ENCODE data around the gene SLC15A5.

SLC15A5 gene

GRCh38 chr12:16261944-16262475 is 15.5 kb downstream of the SLC15A5 start:
- in situ Hi-C loops (cut with MboI; ENCODE audit: low sequenced_read_pairs), result no loop called here

GRCh38 chr12:16260206-16260605 is 17.3 kb downstream of the SLC15A5 start:
- in situ Hi-C loops (cut with MboI; ENCODE audit: low sequenced_read_pairs), result no loop called here

- in situ Hi-C loops (cut with MboI; ENCODE audit: low sequenced_read_pairs), result no loop called here
Measured at GRCh38 chr12:16258963-16259362, 18.5 kb downstream of the SLC15A5 start.

DNA sequence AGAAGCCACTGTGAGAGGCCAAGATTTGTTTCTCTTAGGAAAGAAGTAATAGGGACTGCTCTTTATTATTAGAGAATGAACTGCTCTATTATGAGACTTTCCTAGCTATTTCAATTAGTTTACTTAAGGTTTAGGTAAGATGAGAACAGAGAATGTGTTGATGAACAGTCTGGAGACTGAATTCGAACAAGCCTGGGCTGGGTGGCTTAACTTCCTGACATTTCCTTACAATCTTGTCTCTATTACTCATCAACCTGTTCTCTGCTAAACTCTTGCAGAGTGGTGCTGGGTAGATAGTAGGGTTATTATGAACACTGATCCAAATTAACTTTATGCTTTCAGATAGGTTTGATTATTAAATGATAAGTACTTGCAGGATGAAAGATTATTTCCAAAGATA is 31.2 kb downstream of the SLC15A5 start:
- in situ Hi-C loops (cut with MboI; ENCODE audit: low sequenced_read_pairs), result no loop called here

DNA sequence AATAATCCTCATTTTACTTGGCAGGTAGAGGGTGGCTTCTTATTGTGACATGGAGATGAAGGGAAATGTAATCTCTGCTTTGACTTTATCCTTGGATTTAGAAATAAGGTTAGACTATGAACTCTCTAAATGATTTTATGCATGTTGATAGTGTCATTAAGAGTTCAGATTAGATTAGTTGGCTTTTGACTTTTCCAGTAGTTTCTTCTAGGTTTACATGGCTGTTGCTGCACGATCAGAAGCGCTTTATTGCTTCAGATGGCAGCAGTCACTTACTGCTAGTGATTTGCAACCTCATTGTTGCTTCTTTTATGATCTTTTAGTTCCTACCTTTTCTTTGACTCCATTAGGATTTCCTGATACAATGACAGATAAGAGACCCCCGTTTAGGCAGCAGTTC is 32.3 kb downstream of the SLC15A5 start:
- in situ Hi-C loops (cut with MboI; ENCODE audit: low sequenced_read_pairs), result no loop called here

GRCh38 chr12:16243487-16244412 is 33.7 kb downstream of the SLC15A5 start:
- in situ Hi-C loops (cut with MboI; ENCODE audit: low sequenced_read_pairs), result no loop called here

GRCh38 chr12:16241346-16241745 is 36.1 kb downstream of the SLC15A5 start:
- in situ Hi-C loops (cut with MboI; ENCODE audit: low sequenced_read_pairs), result no loop called here

- in situ Hi-C loops (cut with MboI; ENCODE audit: low sequenced_read_pairs), result no loop called here
Measured at GRCh38 chr12:16238661-16239060, 38.8 kb downstream of the SLC15A5 start.

- in situ Hi-C loops (cut with MboI; ENCODE audit: low sequenced_read_pairs), result no loop called here
Measured at GRCh38 chr12:16229676-16230075, 47.8 kb downstream of the SLC15A5 start.

DNA sequence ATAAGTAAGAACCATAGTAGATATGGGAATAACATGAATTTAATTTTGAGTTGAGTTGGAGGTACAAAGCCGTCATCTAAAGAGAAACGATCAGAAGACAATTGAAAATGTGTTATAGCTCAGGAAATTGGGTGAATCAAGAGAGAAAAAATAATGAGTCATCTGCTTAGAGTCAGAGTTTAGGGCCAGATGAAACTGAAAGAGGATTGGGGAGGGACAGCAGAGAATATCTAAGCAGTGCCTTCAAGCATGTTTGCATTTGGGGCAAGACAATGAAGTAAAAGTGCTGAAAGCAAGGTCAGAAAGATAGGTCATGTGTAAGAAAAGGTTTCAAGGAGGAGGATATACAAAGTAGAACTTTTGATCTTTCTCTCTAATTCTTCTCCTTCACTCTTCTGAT is 49.4 kb downstream of the SLC15A5 start:
- in situ Hi-C loops (cut with MboI; ENCODE audit: low sequenced_read_pairs), result no loop called here

DNA sequence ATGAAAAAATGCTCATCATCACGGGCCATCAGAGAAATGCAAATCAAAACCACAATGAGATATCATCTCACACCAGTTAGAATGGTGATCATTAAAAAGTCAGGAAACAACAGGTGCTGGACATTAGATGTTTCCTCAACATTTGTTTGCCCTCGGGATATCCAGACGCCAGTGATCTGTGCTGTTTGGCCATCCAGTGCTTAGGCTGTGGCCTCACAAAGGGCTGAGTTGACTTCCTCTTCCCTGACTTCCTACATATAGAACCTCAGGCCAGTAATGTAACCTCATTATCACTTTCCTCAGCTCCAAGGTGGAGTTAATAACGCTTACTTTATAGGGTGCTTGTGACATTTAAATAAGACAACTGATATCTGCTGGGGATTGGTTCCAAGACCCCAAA is 51.8 kb downstream of the SLC15A5 start:
- in situ Hi-C loops (cut with MboI; ENCODE audit: low sequenced_read_pairs), result no loop called here

DNA sequence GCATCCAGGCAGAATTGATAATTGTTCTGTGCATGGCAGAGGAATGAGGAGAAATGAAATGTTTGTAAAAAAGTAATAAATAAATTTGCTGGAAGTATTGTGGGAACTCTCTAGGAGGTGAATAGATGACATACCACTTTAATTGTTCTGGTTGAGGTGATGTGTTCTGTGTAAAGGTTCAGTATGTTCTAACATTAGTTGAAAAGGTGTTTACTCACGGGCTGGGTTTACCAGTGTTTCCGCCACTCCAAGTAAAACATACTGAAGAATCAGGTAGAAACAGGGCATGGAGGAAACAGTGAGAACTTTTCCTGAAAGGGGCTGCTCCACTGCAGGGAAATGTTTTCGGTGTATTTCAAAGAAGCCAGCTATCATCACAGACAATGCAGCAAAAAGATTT is 53.3 kb downstream of the SLC15A5 start:
- in situ Hi-C loops (cut with MboI; ENCODE audit: low sequenced_read_pairs), result no loop called here

DNA sequence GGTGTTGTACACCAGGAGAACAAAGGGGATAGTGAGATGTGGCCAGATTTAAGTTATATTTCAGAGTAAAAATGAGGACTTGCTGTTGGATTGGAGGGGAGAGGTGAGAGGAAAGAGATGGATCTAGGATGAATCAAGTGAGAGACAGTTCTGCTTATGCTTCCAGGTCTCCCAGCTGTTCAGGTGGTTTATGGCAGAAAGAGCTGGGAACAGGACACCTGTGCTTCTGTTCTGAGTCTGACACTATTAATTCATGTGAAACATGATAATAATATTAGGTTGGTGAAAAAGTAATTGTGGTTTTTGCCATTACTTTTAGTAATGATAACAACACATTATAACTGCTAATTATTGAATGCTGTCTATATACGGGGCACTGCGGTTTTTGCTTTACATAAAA is 55.7 kb downstream of the SLC15A5 start:
- in situ Hi-C loops (cut with MboI; ENCODE audit: low sequenced_read_pairs), result no loop called here

GRCh38 chr12:16220120-16220519 is 57.4 kb downstream of the SLC15A5 start:
- in situ Hi-C loops (cut with MboI; ENCODE audit: low sequenced_read_pairs), result no loop called here

DNA sequence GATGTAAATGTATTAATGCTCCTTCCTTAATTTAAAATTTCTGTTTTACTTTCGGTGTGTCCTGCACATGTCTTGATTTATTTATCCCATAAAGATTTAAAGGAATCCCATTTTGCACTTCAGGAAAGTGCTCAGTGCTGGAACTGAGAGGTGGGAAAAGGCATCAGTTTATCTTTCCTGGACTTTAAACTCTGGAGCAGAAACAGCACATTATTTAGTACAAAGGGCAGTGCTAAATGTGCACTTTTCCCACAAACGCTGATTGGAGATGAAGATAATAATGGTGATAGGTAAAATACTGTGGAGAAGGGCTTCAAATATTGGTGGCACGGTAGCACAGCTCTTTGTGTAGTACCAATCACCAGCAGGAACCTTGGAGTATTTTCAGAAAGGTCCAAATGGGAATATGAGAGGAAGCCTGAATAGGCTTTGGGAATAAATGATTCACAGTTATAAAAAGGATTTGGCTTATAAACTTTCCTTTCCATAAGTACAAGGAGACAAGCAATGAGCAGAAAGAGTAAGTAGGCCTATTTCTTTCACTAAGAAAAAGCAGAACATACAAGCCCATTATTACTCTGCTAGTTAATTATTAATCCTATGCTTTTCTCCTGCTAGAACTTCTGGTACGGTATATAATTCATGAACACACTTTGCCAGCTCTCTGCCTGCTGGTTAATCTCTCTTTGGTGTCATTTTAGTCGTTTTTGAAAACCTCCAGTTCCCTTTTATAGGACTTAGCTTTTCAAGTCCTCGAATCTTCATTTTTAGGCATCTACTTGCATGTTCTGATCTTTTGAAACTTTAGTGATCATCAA is 58.3 kb downstream of the SLC15A5 start:
- in situ Hi-C loops (cut with MboI; ENCODE audit: low sequenced_read_pairs), result no loop called here

GRCh38 chr12:16218234-16218633 is 59.3 kb downstream of the SLC15A5 start:
- in situ Hi-C loops (cut with MboI; ENCODE audit: low sequenced_read_pairs), result no loop called here

GRCh38 chr12:16211731-16212130 is 65.8 kb downstream of the SLC15A5 start:
- in situ Hi-C loops (cut with MboI; ENCODE audit: low sequenced_read_pairs), result no loop called here

DNA sequence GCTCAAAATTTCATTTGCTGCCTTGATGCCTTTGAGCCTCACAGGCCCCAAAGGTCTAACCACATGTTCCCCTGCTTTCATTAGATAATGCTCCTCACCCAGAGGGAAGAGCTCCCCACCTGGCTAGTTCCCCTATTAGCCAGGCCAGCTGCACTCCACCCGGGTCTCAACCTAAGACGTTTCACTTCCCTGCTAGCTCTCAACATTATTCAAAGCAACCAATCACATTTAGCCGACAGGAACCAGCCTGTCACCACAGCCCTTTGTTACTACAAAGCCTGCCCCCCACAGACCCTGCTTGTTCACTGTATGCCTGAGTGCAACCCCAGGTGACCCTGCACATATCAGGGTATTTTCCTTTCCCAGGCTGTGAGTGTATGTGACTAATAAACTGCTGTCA is 78.6 kb downstream of the SLC15A5 start:
- in situ Hi-C loops (cut with MboI; ENCODE audit: low sequenced_read_pairs), result no loop called here

DNA sequence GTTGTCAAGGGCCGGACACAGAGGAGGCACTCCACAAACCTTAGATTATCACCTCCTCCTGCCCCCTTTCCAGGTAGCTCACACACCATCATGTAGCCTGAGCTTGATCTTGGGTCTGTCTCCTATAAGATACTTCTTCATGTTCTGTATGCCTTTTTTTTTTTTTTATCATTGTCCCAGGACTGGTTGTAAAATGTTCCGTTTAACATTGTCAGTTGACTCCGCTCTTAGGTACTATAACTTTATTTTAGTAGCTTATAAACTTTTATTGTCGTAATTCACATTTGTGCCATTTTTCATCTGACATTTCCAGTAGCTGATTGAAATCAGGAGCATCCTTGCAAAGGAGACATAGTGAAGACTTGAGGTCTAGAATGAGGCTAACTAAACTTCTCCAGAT is 79.9 kb downstream of the SLC15A5 start:
- in situ Hi-C loops (cut with MboI; ENCODE audit: low sequenced_read_pairs), result no loop called here

- in situ Hi-C loops (cut with MboI; ENCODE audit: low sequenced_read_pairs), result no loop called here
Measured at GRCh38 chr12:16189849-16190248, 87.6 kb downstream of the SLC15A5 start.

DNA sequence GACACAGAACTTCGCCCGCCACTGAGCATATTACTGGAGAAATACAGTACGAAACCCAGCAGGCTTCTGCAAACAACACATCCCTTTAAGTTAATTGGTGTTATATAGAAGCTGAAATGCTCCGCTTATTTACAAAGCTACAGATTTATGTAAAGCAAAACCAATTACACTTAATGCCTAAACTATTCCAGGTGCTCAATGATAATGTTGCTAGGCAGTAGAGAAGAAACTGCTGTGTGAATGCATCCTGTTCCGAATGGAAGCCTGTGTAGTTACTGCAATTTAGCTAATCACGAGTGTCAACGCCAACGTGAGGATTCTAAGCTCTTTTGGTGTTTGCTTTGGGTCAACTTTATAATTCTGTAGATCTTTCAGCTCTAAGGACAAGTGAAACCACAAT is 89.8 kb downstream of the SLC15A5 start:
- in situ Hi-C loops (cut with MboI; ENCODE audit: low sequenced_read_pairs), result no loop called here

GRCh38 chr12:16184681-16185080 is 92.8 kb downstream of the SLC15A5 start:
- in situ Hi-C loops (cut with MboI; ENCODE audit: low sequenced_read_pairs), result no loop called here

All from HL-60/S4 (cell line).